Posterior vena cava (tissue), 2 donors: ENCODE data around the gene COL20A1. TPM values are rescaled to one million over a fixed set of nuclear protein-coding genes. Genes with fewer than 3 reads are reported as not detected.

ENCODE experiments used
- DNase-seq: peaks from one replicate; pipeline ENCODE4 v3.0.0-alpha.2; 2020; ENCODE audit warnings: low spot score
- intact Hi-C, 2 donors: fragments of 100-400 bp; cut with DNase I; formaldehyde crosslinking; loops; one replicate each; pipeline versions ENCODE4 v1.14.1 to v1.14.2; 2022 to 2023
- total RNA-seq, 2 donors: library from RNA; stranded (reverse); fragmentation: NEBNext Ultra II Directional; extraction: Animal tissue kit (Norgen Biotek cat#: 25700); gene quantifications; one replicate each; pipeline ENCODE4 v1.2.1, GENCODE V29; 2021
- donor health status: DM: yes; HTN: yes; CAD: no.
- donor health status: DM: yes; HTN: yes; CAD: no.

Gene COL20A1
- total RNA-seq, 2 donors from 2014 or later = 0.14 TPM; not detected in 1

- no peak for DNase-seq
These were observed 59.0 kb downstream of the COL20A1 start for GRCh38 chr20:63351811-63352591.

GRCh38 chr20:63352811-63353221, 59.8 kb downstream of the COL20A1 start:
- no peak for DNase-seq
- intact Hi-C loops = no loop called here

More at GRCh38 chr20:63351811-63352591, 59.0 kb downstream of the COL20A1 start:
- intact Hi-C loops = no loop called here

- no peak for DNase-seq
- intact Hi-C loops = no loop called here
These were observed 61.8 kb downstream of the COL20A1 start for GRCh38 chr20:63354636-63355350.

GRCh38 chr20:63355781-63356295, 62.9 kb downstream of the COL20A1 start:
- intact Hi-C loops = no loop called here
- no peak for DNase-seq

GRCh38 chr20:63356511-63356910, 63.5 kb downstream of the COL20A1 start:
- intact Hi-C loops = no loop called here
- DNase-seq = no peak

GRCh38 chr20:63356931-63357879, 64.2 kb downstream of the COL20A1 start:
- no peak for DNase-seq
- intact Hi-C loops = no loop called here

GRCh38 chr20:63357921-63358905, 65.2 kb downstream of the COL20A1 start:
- intact Hi-C loops = no loop called here
- DNase-seq = no peak

- DNase-seq = no peak
- intact Hi-C loops = no loop called here
These were observed 66.4 kb downstream of the COL20A1 start for GRCh38 chr20:63359164-63359934.

- DNase-seq = no peak
- intact Hi-C loops = no loop called here
These were observed 67.2 kb downstream of the COL20A1 start for GRCh38 chr20:63359937-63360849.

- intact Hi-C loops = no loop called here
These were observed 68.0 kb downstream of the COL20A1 start, which contains the start of gene CHRNA4 for GRCh38 chr20:63360850-63361518. TSS of gene CHRNA4 (minus strand) at chr20:63361349. CDS start at chr20:63361165, 184 bp downstream.

GRCh38 chr20:63361519-63362435, 68.8 kb downstream of the COL20A1 start:
- DNase-seq = no peak
- intact Hi-C loops = no loop called here

More at GRCh38 chr20:63360850-63361518, 68.0 kb downstream of the COL20A1 start, which contains the start of gene CHRNA4:
- no peak for DNase-seq

- intact Hi-C loops = no loop called here
- DNase-seq = no peak
These were observed 69.5 kb downstream of the COL20A1 start for GRCh38 chr20:63362436-63363009.

- intact Hi-C loops = no loop called here
- no peak for DNase-seq
These were observed 70.3 kb downstream of the COL20A1 start for GRCh38 chr20:63363013-63363957.
